Stimulated activated CD8-positive, alpha-beta memory T cell treated with anti-CD3 and anti-CD28 coated beads, Interleukin-15, amount 100 ng/mL, for 48 hours (primary cell): ENCODE results near the gene KCNG2.
"Not testable (repeated sequence)": the region's sequence is repeated elsewhere in the genome, so short reads cannot be mapped to it uniquely, and the experiment has no call there.

Source experiments
- DNase-seq, 2 donors: peaks; one replicate each; pipeline ENCODE4 v3.0.0-alpha.2; 2020; ENCODE audit warnings: low read depth in 2 of 2

Gene KCNG2

DNA sequence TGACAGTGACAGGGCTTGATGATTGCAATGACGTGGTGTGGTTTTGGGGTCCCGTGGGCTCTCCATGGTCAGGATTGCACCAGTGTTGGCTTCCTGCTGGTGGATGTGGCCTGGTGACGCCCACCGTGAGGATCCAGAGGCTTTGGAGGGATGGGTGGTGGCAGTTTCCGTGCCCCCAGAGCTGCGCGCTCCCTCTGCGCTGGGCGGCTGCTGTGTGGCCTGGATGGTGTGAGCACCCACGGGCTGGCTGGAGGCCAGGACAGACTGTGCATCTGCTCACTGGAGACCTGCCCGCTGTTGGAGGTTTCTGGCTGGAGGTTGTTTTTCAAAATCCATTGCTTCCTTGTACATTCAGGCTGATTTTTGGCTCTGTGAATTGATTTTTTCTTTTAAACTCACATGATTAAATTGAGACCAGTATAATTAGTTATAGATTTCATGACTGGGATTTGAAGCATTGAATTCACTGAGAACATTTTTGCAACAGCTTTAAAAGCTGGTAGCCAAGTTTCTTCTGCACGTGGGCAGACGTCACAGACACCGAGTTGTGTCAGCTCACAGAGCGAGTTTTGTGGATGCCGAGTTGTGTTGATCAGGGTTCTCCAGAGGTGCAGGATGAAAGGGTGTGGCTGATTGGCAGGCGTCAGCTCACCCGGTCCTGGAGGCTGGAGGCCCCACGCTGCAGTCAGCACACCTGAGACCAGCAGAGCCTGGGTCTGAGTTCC is 72.7 kb downstream of the KCNG2 start:
- DNase-seq: no peak

DNA sequence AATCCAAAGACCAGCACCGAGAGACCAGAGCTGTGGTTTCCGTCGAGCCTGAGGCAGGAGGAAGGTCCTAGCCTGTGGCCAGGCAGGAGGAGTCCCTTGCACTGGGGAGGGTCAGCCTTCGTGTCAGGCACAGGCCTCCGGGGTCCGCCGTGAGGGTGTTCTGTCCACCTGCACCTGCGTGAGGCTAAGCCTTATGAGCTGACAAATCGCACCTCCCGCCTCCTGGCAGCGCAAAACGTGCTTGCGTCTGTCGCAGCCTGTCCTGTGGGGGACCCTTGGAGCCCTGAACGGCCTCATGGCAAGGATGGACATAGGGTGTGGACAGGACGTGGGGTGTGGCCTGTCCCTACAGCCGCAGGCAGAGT is 73.3 kb downstream of the KCNG2 start:
- no peak for DNase-seq

DNA sequence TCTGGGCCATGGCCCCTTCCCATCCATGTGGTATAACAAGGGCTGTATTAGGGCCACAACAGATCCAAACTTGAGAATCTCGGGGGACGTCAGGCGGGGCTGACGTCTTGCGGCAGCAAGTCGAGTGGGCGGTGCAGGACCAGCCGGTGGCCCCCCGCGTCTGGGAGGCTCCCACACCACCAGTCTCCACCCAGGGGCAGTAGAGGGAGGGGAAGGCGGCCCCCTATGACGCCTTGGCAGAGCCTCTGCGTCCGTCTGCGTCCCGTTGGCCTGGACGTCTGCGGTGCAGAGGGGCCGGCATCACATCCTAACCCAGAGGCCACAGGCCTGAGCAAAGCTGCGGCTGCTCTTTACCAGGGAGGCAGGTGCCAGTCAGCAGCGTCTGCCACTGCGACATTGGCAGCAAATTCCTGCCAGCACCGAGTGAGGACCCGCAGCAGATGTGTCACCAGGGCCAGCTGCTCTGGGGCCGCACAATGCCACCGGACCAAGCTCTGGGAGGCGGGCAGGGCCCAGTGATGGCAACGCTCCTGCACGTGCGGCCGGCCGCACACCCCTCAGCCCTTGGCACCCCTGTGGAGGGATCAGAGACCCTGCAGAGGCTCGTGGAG is 73.8 kb downstream of the KCNG2 start:
- DNase-seq: no peak

DNA sequence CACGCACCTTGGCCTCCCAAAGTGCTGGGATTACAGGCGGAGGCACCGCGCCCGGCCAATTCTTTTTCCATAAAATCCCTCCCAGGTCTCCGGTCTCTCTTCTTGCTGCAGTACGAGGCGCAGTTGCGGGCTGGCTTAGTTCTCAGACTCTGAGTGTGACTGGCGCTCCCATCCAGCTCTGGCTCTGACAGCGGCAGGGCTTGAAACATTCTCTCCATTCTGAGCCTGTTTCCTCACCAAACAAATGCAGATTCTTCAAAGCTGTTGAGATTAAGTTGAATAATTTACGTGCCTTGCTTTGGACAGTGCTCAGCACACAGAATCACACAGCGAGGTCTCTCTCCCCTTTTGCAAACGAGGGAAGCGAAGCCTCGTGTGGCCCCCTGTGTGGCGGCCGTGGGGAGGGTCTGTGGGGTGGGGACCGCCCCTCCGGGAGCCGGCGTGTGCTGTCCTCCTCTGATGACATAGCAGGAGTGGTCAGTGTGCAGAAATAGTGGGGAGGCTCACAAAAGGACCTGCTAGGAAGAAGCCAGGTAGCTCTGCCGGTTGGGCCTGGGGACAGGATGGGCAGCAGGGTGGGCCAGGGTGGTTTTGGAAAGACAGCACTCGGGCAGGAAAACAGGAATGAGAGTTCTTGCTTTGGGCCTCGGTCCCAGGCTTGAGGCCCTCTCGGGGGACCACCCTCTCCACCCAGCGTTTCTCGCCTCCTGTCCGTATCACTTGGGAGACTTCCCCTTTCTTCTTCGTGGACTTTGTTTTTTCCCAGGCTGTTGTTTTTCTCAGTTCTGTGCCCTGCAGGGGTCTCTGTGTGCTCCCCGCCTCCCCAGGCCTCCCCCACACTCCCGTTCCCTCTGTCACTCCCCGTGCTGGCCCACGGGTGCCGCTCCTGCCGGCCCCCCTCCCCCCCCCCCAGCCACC is 75.0 kb downstream of the KCNG2 start:
- no peak for DNase-seq

DNA sequence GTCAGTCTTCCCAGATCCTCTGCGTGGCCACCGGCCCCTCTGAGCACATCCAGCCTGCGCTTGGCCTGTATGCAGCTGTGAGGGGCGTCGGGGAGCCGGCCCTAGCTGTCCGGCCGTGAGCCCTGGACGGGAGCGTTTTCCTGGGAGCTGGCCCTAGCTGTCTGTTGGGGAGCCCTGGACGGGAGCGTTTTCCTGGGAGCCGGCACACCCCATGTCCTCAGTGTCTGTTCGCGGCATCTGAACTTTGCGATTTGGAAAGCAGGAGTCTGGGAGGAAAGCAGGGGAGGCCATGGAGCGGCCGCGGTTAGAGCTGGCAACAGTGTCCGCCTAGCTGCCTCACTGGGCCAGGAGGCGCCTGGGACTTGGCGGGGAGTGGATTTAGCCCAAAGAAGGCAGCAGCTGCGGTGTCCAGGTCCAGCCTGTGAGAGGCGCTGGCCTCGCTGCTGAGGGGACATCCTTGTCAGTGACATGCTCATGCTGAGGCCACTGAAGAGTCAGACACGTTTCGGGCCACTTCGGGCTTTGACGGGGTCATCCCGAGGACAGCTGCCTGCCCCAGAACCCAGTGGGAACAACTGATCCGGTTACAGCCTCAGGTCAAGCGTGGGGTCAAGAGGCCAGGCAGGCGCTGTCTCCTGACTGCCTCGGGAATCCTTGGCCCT is 75.8 kb downstream of the KCNG2 start:
- DNase-seq: no peak

GRCh38 chr18:79874553-79875530 is 77.1 kb downstream of the KCNG2 start:
- DNase-seq: no peak

GRCh38 chr18:79875531-79875919 is 77.8 kb downstream of the KCNG2 start:
- no peak for DNase-seq

GRCh38 chr18:79875931-79876461 is 78.3 kb downstream of the KCNG2 start:
- no peak for DNase-seq

- DNase-seq: no peak
These were observed 78.8 kb downstream of the KCNG2 start for GRCh38 chr18:79876497-79876896.

DNA sequence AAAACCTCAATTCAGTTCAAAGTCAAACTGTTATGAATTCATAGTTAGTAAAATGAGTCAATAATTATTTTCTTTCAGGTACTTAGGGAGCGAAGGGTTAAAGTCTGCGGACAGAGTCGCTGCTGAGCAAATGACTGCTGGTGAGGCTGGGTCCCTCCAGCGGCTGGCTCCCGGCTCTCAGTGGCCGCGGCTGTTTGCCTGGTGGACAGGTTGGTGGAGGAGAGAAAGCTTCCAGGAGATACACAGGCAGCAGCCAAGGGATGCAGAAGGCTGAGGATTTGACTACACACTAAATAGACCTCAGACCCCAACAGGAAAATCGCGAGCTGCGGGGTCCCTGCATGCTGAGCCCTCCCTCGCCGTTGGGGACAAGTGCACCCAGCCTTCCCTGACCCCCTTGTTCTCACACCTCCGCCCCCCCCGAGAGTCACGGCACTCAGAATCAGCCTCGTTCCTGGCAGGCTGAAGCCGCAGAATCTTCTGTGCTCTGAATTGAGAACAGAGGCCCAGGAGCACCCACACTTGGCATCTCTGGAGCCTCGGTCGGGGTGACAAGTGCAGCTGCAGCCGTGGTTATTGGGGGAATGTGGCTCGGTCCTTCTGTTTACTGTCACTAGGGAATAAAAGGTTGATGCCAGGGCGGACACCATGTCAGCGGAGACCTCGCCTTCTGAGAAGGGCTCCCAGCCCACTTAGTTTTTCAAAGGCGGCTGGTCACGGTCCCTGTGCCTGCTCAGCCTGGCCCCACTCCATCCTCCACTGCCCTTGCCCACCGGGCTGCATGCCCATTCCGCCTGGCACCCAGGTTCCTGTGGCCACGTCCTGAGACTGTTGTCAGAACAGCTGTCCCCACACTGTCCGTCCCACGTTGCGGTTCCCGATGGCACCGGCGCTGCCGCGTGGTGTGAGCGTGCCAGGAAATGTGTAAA is 79.7 kb downstream of the KCNG2 start:
- DNase-seq: no peak

GRCh38 chr18:79878246-79878645 is 80.5 kb downstream of the KCNG2 start:
- not testable (repeated sequence) for DNase-seq

DNA sequence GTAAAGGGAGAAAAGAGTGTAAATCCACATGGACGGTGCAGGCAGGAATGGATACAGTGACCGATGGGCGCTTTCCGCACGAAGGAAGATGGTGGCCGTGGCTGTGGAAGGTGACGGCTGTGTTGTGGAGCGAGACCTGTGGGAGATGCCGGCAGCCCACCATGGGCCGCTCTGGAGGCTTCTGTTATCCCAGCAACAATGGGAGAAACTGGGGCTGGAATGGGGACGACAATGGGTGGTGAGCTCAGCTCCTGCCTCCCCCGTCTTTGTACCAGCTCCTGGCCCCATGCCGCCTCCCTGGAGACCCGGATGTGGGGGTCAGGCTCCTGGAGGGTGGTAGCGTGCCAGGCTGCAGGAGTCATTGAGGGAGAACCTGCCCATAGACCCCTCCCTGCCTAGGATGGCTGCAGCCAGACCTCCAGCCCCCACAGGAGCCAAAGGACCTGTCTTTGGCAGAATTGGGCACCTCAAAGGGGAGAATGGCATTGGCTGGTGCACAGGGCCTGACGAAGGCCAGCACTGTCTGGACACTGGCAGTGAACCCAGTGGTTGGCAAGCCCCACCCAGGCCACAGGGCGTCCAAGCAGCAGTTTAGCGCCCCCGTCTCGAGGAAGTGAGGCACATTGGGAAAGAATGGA is 81.1 kb downstream of the KCNG2 start:
- DNase-seq: no peak

DNA sequence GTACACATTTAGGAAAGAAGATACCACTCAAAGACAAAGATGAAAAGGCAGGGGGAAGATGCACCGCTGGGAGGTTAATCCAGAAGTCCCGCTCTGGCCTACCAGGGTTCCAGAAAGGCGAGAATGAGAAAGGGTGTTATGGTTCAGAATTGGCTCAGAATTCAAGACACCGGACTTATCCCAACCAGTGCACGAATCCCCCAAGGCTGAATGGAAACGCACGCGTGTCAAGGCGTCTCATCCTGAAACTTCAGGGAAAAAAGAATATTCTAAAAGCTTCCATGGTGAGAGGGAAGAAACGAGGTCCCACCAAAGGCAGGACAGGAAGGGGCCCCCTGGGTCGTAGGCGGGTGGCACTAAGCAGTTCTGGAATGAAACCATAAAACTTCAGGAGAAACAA is 81.8 kb downstream of the KCNG2 start:
- DNase-seq: no peak

- no peak for DNase-seq
These were observed 84.0 kb downstream of the KCNG2 start for GRCh38 chr18:79881695-79882094.

GRCh38 chr18:79882522-79883241 is 84.9 kb downstream of the KCNG2 start:
- DNase-seq: no peak

GRCh38 chr18:79883461-79884293 is 85.9 kb downstream of the KCNG2 start:
- no peak for DNase-seq

GRCh38 chr18:79884294-79884962 is 86.7 kb downstream of the KCNG2 start:
- no peak for DNase-seq
